AG04449 (cell line): Measurements from ENCODE around the gene SLC37A1.

Experiments used
- CTCF ChIA-PET: fragments of 350-600 bp; formaldehyde crosslinking; extraction: SDS; loops from one replicate; lab custom pipeline; 2021; ENCODE audit warnings: antibody characterized with exemption; lab: Yijun Ruan, JAX
- POLR2A ChIA-PET: fragments of 400-600, 350-600 bp; formaldehyde crosslinking; extraction: SDS; loops from one replicate; lab custom pipeline; 2020; ENCODE audit warnings: antibody characterized with exemption, inconsistent platforms; lab: Yijun Ruan, JAX
- DNase-seq: peaks from one replicate; pipeline ENCODE4 v3.0.0-alpha.2; 2010; ENCODE audit warnings: low read depth, low spot score
- H3K4me3 ChIP-seq: 2 replicates; pipeline ENCODE4 v1.5.1; 2011; ENCODE audit warnings: low read depth, mild to moderate bottlenecking, control low read depth, low read length
- TF ChIP-seq, protein P1 (sequence below): IDR thresholded peaks from one replicate; pipeline ENCODE4 v1.5.1; 2011; ENCODE audit warnings: mild to moderate bottlenecking, moderate library complexity, low read length, control low read depth, inconsistent platforms; ENCODE audit not compliant: insufficient read depth; ENCODE audit errors: missing control alignments

The SLC37A1 gene

GRCh38 chr21:42536601-42537000 lies 22.9 kb downstream of the SLC37A1 start:
- H3K4me3 ChIP-seq: no peak overlapping the region
- CTCF ChIA-PET: no interaction called here
- POLR2A ChIA-PET: no interaction called here
- TF ChIP-seq, protein P1, sequence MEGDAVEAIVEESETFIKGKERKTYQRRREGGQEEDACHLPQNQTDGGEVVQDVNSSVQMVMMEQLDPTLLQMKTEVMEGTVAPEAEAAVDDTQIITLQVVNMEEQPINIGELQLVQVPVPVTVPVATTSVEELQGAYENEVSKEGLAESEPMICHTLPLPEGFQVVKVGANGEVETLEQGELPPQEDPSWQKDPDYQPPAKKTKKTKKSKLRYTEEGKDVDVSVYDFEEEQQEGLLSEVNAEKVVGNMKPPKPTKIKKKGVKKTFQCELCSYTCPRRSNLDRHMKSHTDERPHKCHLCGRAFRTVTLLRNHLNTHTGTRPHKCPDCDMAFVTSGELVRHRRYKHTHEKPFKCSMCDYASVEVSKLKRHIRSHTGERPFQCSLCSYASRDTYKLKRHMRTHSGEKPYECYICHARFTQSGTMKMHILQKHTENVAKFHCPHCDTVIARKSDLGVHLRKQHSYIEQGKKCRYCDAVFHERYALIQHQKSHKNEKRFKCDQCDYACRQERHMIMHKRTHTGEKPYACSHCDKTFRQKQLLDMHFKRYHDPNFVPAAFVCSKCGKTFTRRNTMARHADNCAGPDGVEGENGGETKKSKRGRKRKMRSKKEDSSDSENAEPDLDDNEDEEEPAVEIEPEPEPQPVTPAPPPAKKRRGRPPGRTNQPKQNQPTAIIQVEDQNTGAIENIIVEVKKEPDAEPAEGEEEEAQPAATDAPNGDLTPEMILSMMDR: no peak
- no peak for DNase-seq

DNA sequence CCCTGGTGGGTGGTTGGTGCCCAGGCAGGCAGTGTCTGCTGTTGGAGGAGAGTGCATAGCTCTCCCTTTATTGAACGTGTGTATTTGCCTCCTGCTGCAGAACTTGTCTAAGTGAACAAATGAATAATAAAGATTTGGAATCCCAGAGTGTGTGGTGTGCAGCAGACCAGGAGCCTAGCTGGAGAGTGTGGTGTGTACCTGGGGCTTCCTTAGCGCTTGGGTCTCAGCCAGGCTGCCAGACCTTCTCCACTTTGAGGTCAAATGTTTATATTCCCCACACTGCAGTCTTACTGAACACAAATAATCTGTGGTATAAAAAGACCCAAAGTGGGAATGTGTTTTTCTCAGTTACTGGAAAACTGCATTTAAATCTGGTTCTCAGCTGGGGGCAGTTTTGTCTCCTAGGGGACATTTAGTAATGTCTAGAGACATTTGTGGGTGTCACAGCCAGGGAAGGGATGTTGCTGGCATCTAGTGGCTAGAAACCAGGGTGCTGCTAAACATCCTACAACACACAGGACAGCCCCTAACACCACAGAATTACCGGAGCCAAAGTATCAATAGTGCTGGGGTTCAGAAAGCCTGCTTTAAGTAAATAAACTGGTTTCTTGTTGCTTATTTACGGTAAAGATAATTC lies 23.6 kb downstream of the SLC37A1 start:
- H3K4me3 ChIP-seq: no peak overlapping the region
- TF ChIP-seq, protein P1: no peak
- ChIA-PET POLR2A (no interaction called here), CTCF (no interaction called here)
- no peak for DNase-seq

DNA sequence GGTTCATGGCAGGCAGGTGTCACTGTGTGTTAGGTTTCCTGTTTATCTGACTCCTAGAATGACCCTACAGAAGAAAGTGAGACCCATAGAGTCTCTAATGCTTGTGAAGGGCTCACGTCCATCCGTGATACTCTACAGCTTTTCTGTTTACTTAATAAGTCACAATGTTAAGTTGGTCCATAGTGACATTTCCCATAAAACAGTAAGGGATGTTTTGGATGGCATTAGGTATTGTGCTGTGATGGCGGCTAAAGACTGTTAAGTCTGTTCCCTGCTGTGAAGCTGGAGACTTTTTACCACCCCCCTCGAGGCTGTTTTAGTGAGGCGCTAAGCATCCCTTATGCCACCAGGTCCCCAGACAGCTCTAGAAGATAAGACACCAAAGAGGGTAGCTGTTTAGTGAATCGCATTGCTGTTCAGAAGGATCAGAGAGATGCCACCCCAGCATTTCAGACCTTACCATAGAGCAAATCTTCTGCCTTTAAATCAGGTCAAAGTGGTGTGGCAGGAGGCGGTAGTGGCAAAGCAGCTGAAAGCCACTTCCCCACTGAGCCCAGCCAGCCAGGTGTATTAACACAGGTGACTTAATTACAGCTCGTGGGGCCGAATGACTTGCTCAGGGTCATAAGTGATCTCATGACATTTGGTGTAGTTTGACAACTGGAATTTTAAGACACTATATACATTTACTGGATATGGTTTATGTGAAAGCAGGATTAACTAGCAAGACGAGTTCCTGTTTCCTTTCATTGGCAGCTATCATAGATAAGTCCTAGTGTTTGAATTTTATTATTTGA lies 25.0 kb downstream of the SLC37A1 start:
- CTCF ChIA-PET: no interaction called here
- DNase-seq: no peak
- POLR2A ChIA-PET: no interaction called here
- TF ChIP-seq, protein P1: no peak
- H3K4me3 ChIP-seq: no peak overlapping the region

DNA sequence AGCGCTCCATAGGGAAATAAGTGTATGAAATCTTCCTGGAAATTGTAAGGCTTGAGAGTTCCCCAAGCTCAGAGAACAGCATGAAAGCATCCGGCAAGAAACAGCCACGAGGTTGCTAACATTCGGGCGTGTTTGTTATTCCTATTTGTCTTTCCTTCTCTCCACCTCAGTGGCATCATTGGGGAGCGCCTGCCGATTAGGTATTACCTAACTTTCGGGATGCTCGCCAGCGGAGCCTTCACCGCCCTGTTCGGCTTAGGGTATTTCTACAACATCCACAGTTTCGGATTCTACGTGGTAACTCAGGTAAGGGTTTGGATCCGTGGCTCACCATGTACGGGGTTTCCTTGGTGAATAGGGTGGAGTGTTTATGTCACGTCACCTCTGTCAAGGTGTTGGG lies 25.7 kb downstream of the SLC37A1 start:
- TF ChIP-seq, protein P1: no peak
- DNase-seq: no peak
- POLR2A ChIA-PET: no interaction called here
- no peak overlapping the region for H3K4me3 ChIP-seq
- CTCF ChIA-PET: no interaction called here

DNA sequence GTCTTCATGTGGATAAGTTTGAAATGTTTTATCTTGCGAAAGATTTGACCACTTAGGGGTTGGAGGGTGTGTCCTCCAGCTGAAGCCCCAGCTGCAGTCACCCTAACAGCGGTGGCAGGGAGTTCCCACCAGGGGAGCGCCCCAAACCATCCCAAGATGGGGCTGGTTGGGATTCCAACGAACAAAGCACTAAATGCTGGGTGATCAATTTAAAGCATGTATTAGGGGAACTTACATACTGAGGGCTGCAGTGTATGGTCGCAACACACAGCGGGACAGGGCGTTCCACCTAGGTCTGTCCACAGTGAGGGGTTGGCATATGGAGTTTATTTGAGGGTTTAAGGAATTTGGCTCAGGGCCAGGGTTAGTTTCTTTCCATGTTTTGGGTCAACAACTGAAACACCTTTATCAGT lies 26.3 kb downstream of the SLC37A1 start:
- H3K4me3 ChIP-seq: no peak overlapping the region
- DNase-seq: no peak
- ChIA-PET POLR2A (no interaction called here), CTCF (no interaction called here)
- TF ChIP-seq, protein P1: no peak

- TF ChIP-seq, protein P1: no peak
- no peak overlapping the region for H3K4me3 ChIP-seq
- DNase-seq: no peak
- POLR2A ChIA-PET: no interaction called here
- CTCF ChIA-PET: no interaction called here
These were observed 26.7 kb downstream of the SLC37A1 start for GRCh38 chr21:42540396-42540795.
